ENCODE data around the gene SMARCC2.

DNA sequence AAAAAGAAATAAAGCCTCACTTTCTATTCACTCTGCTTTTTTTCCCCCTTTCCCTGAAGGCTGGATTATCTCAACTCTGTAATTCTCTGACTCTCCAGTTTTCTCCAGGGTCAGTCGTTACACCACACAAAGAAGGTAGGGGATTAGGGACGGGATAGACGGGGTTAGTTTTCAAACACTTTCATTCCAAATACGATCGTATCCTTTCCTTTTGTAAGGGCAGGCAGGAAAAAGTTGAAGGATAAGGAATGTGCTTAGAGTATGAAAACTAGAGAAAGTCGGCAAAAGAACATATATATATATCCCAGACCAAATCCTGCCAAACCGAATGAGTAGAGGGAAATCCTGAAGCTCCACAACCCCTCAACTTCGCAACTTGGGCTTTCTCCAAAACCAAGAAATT is 61.8 kb downstream of the SMARCC2 start:
- TF ChIP-seq, protein P1, sequence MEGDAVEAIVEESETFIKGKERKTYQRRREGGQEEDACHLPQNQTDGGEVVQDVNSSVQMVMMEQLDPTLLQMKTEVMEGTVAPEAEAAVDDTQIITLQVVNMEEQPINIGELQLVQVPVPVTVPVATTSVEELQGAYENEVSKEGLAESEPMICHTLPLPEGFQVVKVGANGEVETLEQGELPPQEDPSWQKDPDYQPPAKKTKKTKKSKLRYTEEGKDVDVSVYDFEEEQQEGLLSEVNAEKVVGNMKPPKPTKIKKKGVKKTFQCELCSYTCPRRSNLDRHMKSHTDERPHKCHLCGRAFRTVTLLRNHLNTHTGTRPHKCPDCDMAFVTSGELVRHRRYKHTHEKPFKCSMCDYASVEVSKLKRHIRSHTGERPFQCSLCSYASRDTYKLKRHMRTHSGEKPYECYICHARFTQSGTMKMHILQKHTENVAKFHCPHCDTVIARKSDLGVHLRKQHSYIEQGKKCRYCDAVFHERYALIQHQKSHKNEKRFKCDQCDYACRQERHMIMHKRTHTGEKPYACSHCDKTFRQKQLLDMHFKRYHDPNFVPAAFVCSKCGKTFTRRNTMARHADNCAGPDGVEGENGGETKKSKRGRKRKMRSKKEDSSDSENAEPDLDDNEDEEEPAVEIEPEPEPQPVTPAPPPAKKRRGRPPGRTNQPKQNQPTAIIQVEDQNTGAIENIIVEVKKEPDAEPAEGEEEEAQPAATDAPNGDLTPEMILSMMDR (IDR thresholded peaks at IDR 0.05): no peak
- no peak for TF ChIP-seq POLR2A (IDR thresholded peaks at IDR 0.05)

Data from body of pancreas (tissue), 4 donors.